GM12878 (cell line): ENCODE measurements around the gene VPS16. TPM values are rescaled to one million over a fixed set of nuclear protein-coding genes. Genes with fewer than 3 reads are reported as not detected.

Source experiments
- ATAC-seq: fragments of 200-7000 bp; cut with Tn5 transposase; 3 replicates; pipeline ENCODE4 v1.9.1; 2020; ENCODE audit warnings: mild to moderate bottlenecking, moderate library complexity
- BruUV-seq: library from RNA; stranded (reverse); fragments of 400-500 nt; replicated peaks from 2 replicates; lab custom pipeline; 2021; lab: Mats Ljungman, UMichigan
- CTCF ChIA-PET: fragments of 300-600 bp; sonication (Branson Sonifier 250); formaldehyde crosslinking; extraction: SDS; loops from one replicate; lab custom pipeline; 2021; ENCODE audit warnings: inconsistent platforms; lab: Yijun Ruan, JAX
- POLR2A ChIA-PET: fragments of 350-600 bp; formaldehyde crosslinking; extraction: SDS; loops from one replicate; lab custom pipeline; 2021; ENCODE audit warnings: inconsistent platforms; lab: Charles Lee
- RAD21 ChIA-PET: fragments of 300-600 bp; sonication (Branson Sonifier 250); formaldehyde crosslinking; loops from one replicate; lab custom pipeline; 2023; ENCODE audit warnings: antibody characterized with exemption; ENCODE audit not compliant: unreplicated experiment; lab: Charles Lee
- SMC1A ChIA-PET: fragments of 300-600 bp; sonication (Branson Sonifier 250); formaldehyde crosslinking; loops from one replicate; lab custom pipeline; 2023; ENCODE audit not compliant: unreplicated experiment, uncharacterized antibody; lab: Charles Lee
- DNase-seq: peaks from one replicate; pipeline ENCODE4 v3.0.0-alpha.2; 2011; ENCODE audit warnings: low read depth, low spot score
- FAIRE-seq: peaks from 3 replicates; lab custom pipeline; 2011; peaks lifted over from hg19 to GRCh38; lab: Jason Lieb, UNC
- H2AFZ ChIP-seq: 2 replicates; pipeline ENCODE4 v1.6.0; 2011; ENCODE audit warnings: low read depth, low read length, control low read depth; ENCODE audit not compliant: control insufficient read depth
- H3K27ac ChIP-seq: 2 replicates; pipeline ENCODE4 v1.5.1; 2011; ENCODE audit warnings: control low read depth; ENCODE audit not compliant: control insufficient read depth, insufficient read depth
- H3K27me3 ChIP-seq, 2 experiments: replicated peaks in 1 of 2; 2 replicates each; pipeline versions ENCODE4 v1.6.0 to v1.6.1; 2011; ENCODE audit warnings: low read length in 1 of 2; ENCODE audit not compliant: control insufficient read depth in 2 of 2, insufficient read depth in 2 of 2
- H3K36me3 ChIP-seq, 2 experiments: 2 replicates each; pipeline ENCODE4 v1.5.1; 2011; ENCODE audit warnings: low read length in 1 of 2; ENCODE audit not compliant: control insufficient read depth in 2 of 2, insufficient read depth in 2 of 2
- H3K4me1 ChIP-seq: 2 replicates; pipeline ENCODE4 v1.6.1; 2011; ENCODE audit warnings: mild to moderate bottlenecking, low read length, moderate library complexity, mixed read lengths; ENCODE audit not compliant: control insufficient read depth, insufficient read depth
- H3K4me2 ChIP-seq: 2 replicates; pipeline ENCODE4 v1.6.0; 2011; ENCODE audit warnings: control low read depth; ENCODE audit not compliant: control insufficient read depth, insufficient read depth
- H3K4me3 ChIP-seq: fragments of 200-600 bp; sonication (generic); 2 replicates; pipeline ENCODE4 v1.5.1; 2016
- H3K79me2 ChIP-seq: 2 replicates; pipeline ENCODE4 v1.6.0; 2011; ENCODE audit warnings: low read length; ENCODE audit not compliant: control insufficient read depth, insufficient read depth
- H3K9ac ChIP-seq: 2 replicates; pipeline ENCODE4 v1.8.0; 2011; ENCODE audit warnings: low read length, control low read depth, mixed read lengths; ENCODE audit not compliant: control insufficient read depth, insufficient read depth
- H3K9me3 ChIP-seq: replicated peaks from 3 replicates; pipeline ENCODE4 v1.5.1; 2011; ENCODE audit warnings: mild to moderate bottlenecking, low read length; ENCODE audit not compliant: control insufficient read depth, insufficient read depth
- H4K20me1 ChIP-seq: 2 replicates; pipeline ENCODE4 v1.6.0; 2011; ENCODE audit not compliant: control insufficient read depth, insufficient read depth
- DPF2 ChIP-seq: fragments of 450-650 bp; IDR thresholded peaks from 2 replicates; pipeline ENCODE4 v1.6.1; 2017; ENCODE audit warnings: mild to moderate bottlenecking
- EZH2 ChIP-seq: IDR thresholded peaks from 2 replicates; pipeline ENCODE4 v1.6.1; 2012; ENCODE audit warnings: low read depth, mild to moderate bottlenecking, control low read depth, inconsistent platforms, low read length, borderline replicate concordance; ENCODE audit not compliant: control insufficient read depth
- JUNB ChIP-seq: IDR thresholded peaks from 2 replicates; pipeline ENCODE4 v1.6.1; 2016; ENCODE audit warnings: antibody characterized with exemption, mild to moderate bottlenecking
- MYC ChIP-seq: IDR thresholded peaks from 2 replicates; pipeline ENCODE4 v1.6.1; 2011; ENCODE audit warnings: mild to moderate bottlenecking, low read length, moderate library complexity, inconsistent platforms; ENCODE audit not compliant: insufficient read depth, insufficient replicate concordance, insufficient read length, severe bottlenecking
- RAD21 ChIP-seq: IDR thresholded peaks from 2 replicates; pipeline ENCODE4 v1.6.1; 2011; ENCODE audit warnings: mild to moderate bottlenecking, low read depth, low read length, moderate library complexity; ENCODE audit not compliant: insufficient read depth
- STAT3 ChIP-seq: IDR thresholded peaks from 2 replicates; pipeline ENCODE4 v1.6.1; 2011; ENCODE audit warnings: low read depth, low read length, improper control_type of control experiment
- TCF3 ChIP-seq: IDR thresholded peaks from 2 replicates; pipeline ENCODE4 v1.6.1; 2012; ENCODE audit warnings: low read depth, mild to moderate bottlenecking, low read length, borderline replicate concordance; ENCODE audit not compliant: insufficient read depth
- ZNF207 ChIP-seq: fragments of 450-650 bp; IDR thresholded peaks from 2 replicates; pipeline ENCODE4 v1.6.1; 2014; ENCODE audit warnings: antibody characterized with exemption, mild to moderate bottlenecking, borderline replicate concordance
- WGBS: methylation state at CpG from one replicate; pipeline ENCODE4 v1.1.6; 2016; ENCODE audit warnings: low lambda C conversion rate; ENCODE audit not compliant: insufficient replicate concordance, insufficient coverage; ENCODE audit errors: missing lambda C conversion rate; 5-methylcytosine and 5-hydroxymethylcytosine counted together
- in situ Hi-C: fragments of 300-500 bp; cut with MboI; formaldehyde crosslinking; loops from 9 replicates; pipeline ENCODE4 v1.14.3; 2018; ENCODE audit warnings: mixed read lengths
- intact Hi-C: fragments of 100-400 bp; cut with micrococcal nuclease; formaldehyde crosslinking; loops from one replicate; pipeline ENCODE4 v1.14.2; 2022; ENCODE audit not compliant: unreplicated experiment
- polyA plus RNA-seq, 11 experiments: library from polyadenylated mRNA; depleted of rRNA in 4 of 11; unstranded in 6 of 11; stranded (reverse) in 5 of 11; fragments of >200 nt; fragmentation: Nextera tagmentation in 4 of 11; fragmentation: Illumina TruSeq in 1 of 11; extraction: Ambion mirVana in 4 of 11; extraction: Trizol in 1 of 11; gene quantifications; 1 replicate in 1 of 11; 2 replicates in 10 of 11; pipeline versions ENCODE4 v1.2.1 to v1.2.3, GENCODE V29; 2011 to 2016; ENCODE audit warnings: inconsistent platforms in 2 of 11, missing spikeins in 2 of 11, low read depth in 1 of 11
- total RNA-seq, 4 experiments: library from RNA; depleted of rRNA in 3 of 4; stranded (reverse); fragments of >200 nt in 3 of 4; fragmentation: Illumina TruSeq in 1 of 4; extraction: Trizol in 1 of 4; gene quantifications; 2 replicates each; pipeline versions ENCODE4 v1.2.1 to v1.2.3, GENCODE V29; 2013 to 2021
- TF ChIP-seq, protein P1 (sequence below): fragments of 450-650 bp; IDR thresholded peaks from 2 replicates; pipeline ENCODE4 v1.6.1; 2017; ENCODE audit warnings: low read depth, mild to moderate bottlenecking, moderate library complexity
- TF ChIP-seq, protein P2 (sequence below): fragments of 450-650 bp; IDR thresholded peaks from 2 replicates; pipeline ENCODE4 v1.6.1; 2017; ENCODE audit warnings: mild to moderate bottlenecking, moderate library complexity

The VPS16 gene
- total and polyA plus RNA-seq, 10 of the 15 experiments (the other 5 are each of a cell fraction or from before 2014, with no cell fraction given), result 8.4 to 37.5 (median 26.4) TPM

DNA sequence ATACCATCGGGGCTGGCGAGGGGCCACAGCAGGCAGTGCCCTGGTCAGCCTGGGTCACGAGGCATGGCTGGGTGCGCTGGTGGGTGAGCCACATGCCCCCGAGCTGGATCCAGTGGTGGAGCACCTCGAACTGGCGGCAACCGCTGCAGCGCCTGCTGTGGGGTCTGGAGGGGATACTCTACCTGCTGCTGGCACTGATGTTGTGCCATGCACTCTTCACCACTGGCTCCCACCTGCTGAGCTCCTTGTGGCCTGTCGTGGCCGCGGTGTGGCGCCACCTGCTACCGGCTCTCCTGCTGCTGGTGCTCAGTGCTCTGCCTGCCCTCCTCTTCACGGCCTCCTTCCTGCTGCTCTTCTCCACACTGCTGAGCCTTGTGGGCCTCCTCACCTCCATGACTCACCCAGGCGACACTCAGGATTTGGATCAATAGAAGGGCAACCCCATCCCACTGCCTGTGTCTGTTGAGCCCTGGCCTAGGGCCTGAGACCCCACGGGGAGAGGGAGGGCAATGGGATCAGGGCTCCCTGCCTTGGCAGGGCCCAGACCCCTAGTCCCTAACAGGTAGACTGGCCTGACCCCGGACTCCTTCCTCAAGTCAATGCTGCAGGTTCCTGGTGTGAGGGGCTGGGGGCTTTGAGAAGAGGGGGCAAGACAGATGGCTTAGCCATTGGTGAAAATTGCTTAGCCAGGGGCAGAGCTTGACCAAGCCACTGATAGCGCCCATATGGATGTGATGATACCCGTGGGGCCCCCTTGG is 23.8 kb upstream of the VPS16 start:
- ChIA-PET CTCF (interaction anchor here (0.6 to 0.7 kb wide), 2 partner anchors 141 to 184 kb away, joined by 4 to 5 read pairs; no protein-coding TSS in a partner anchor), SMC1A (no interaction called here), POLR2A (no interaction called here), RAD21 (no interaction called here)
- Histone ChIP-seq H3K4me3 (no peak overlapping the region), H3K27me3 (no peaks in the 10 kb centered on the region; a peak in 1 of 4 replicates), H3K4me2 (no peak overlapping the region), H3K79me2 (no peaks in the 10 kb centered on the region), H4K20me1 (no peaks in the 10 kb centered on the region), H2AFZ (no peak overlapping the region), H3K4me1 (no peaks in the 10 kb centered on the region), H3K27ac (no peak overlapping the region), H3K9ac (no peak overlapping the region), H3K36me3 (no peaks in the 10 kb centered on the region), H3K9me3 (no peaks in the 10 kb centered on the region; the same call in 2 of the 3 replicates)
- in situ Hi-C loops, result no loop called here
- 31% methylated on average over 20 of the region's 20 CpGs for WGBS
- TF ChIP-seq RAD21, result 0 out of 2 replicates have a peak, but pooled peaks have one; percentile 6
- TF ChIP-seq, protein P1, sequence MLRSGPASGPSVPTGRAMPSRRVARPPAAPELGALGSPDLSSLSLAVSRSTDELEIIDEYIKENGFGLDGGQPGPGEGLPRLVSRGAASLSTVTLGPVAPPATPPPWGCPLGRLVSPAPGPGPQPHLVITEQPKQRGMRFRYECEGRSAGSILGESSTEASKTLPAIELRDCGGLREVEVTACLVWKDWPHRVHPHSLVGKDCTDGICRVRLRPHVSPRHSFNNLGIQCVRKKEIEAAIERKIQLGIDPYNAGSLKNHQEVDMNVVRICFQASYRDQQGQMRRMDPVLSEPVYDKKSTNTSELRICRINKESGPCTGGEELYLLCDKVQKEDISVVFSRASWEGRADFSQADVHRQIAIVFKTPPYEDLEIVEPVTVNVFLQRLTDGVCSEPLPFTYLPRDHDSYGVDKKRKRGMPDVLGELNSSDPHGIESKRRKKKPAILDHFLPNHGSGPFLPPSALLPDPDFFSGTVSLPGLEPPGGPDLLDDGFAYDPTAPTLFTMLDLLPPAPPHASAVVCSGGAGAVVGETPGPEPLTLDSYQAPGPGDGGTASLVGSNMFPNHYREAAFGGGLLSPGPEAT, result no peak
- intact Hi-C loops, result no loop called here
- DNase-seq (no peak), FAIRE-seq (no peak), ATAC-seq (peak; percentile 49)
- BruUV-seq, result no TSS peak

DNA sequence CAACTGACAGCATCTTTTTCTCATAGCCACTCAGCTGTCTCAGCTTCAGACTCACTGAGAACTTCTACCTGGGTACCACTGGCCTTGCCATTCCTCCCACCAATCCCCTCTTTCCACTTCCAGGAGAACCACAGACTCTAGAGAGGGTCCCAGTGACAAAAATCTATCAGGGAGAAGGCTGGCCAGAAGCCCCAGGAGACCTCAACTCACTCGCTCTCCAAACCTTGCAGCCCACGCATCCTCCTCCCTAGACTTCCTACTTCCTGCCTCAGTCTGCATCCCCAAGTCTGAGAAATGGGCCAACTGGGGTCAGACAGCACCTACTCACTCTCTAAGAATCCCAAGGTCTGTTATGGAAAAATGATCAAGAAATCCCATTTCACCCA is 23.2 kb upstream of the VPS16 start:
- ATAC-seq, result no peak
- in situ Hi-C loops, result no loop called here
- TF ChIP-seq, protein P2, sequence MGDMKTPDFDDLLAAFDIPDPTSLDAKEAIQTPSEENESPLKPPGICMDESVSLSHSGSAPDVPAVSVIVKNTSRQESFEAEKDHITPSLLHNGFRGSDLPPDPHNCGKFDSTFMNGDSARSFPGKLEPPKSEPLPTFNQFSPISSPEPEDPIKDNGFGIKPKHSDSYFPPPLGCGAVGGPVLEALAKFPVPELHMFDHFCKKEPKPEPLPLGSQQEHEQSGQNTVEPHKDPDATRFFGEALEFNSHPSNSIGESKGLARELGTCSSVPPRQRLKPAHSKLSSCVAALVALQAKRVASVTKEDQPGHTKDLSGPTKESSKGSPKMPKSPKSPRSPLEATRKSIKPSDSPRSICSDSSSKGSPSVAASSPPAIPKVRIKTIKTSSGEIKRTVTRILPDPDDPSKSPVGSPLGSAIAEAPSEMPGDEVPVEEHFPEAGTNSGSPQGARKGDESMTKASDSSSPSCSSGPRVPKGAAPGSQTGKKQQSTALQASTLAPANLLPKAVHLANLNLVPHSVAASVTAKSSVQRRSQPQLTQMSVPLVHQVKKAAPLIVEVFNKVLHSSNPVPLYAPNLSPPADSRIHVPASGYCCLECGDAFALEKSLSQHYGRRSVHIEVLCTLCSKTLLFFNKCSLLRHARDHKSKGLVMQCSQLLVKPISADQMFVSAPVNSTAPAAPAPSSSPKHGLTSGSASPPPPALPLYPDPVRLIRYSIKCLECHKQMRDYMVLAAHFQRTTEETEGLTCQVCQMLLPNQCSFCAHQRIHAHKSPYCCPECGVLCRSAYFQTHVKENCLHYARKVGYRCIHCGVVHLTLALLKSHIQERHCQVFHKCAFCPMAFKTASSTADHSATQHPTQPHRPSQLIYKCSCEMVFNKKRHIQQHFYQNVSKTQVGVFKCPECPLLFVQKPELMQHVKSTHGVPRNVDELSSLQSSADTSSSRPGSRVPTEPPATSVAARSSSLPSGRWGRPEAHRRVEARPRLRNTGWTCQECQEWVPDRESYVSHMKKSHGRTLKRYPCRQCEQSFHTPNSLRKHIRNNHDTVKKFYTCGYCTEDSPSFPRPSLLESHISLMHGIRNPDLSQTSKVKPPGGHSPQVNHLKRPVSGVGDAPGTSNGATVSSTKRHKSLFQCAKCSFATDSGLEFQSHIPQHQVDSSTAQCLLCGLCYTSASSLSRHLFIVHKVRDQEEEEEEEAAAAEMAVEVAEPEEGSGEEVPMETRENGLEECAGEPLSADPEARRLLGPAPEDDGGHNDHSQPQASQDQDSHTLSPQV, result no peak
- no peak for TF ChIP-seq JUNB
- no peak for TF ChIP-seq RAD21
- TF ChIP-seq TCF3, result no peak
- TF ChIP-seq EZH2, result no peak
- no peak for TF ChIP-seq DPF2
- TF ChIP-seq MYC, result no peak
- no peak for TF ChIP-seq STAT3
- no peak for TF ChIP-seq ZNF207

More for the DNA sequence above, 23.2 kb upstream of the VPS16 start:
- no peak overlapping the region for H3K9ac ChIP-seq
- no peak for DNase-seq
- no TSS peak for BruUV-seq
- H3K9me3 ChIP-seq, result no peaks in the 10 kb centered on the region
- no peak overlapping the region for H2AFZ ChIP-seq
- WGBS, result 100% methylated on average over 2 of the region's 2 CpGs
- no peaks in the 10 kb centered on the region for H3K36me3 ChIP-seq
- ChIA-PET SMC1A (no interaction called here), RAD21 (no interaction called here), CTCF (no interaction called here), POLR2A (no interaction called here)
- no peak overlapping the region for H3K27ac ChIP-seq
- H3K79me2 ChIP-seq, result no peaks in the 10 kb centered on the region
- H3K4me2 ChIP-seq, result no peak overlapping the region
- H4K20me1 ChIP-seq, result no peaks in the 10 kb centered on the region
- intact Hi-C loops, result no loop called here
- H3K4me3 ChIP-seq, result no peak overlapping the region
- H3K27me3 ChIP-seq, result no peaks in the 10 kb centered on the region; a peak in 1 of 4 replicates
- no peaks in the 10 kb centered on the region for H3K4me1 ChIP-seq
- no peak for FAIRE-seq
